Endothelial cell of hepatic sinusoid (primary cell): Measurements from ENCODE around the gene PRAMEF4.
"Not testable (repeated sequence)": the region's sequence is repeated elsewhere in the genome, so short reads cannot be mapped to it uniquely, and the experiment has no call there.

Experiments
- in situ Hi-C: cut with HindIII; loops from 2 replicates; pipeline ENCODE4 v1.10.0; 2017; ENCODE audit warnings: low sequenced_read_pairs

Gene PRAMEF4

GRCh38 chr1:12886101-12886500 lies at the start of gene PRAMEF4:
PRAMEF4 (minus strand) TSS chr1:12886201; CDS start chr1:12883394, 2,807 bp downstream.
- in situ Hi-C loops = not testable (repeated sequence)

- in situ Hi-C loops = not testable (repeated sequence)
Observed at GRCh38 chr1:12924368-12924767, 38.4 kb upstream of the PRAMEF4 start.

- in situ Hi-C loops = not testable (repeated sequence)
Observed at GRCh38 chr1:12921749-12922148, 35.7 kb upstream of the PRAMEF4 start.

GRCh38 chr1:12916310-12916709 lies 30.3 kb upstream of the PRAMEF4 start, which contains the start of gene PRAMEF7:
PRAMEF7 (plus strand) TSS chr1:12916610; CDS start chr1:12917693, 1,083 bp downstream.
- in situ Hi-C loops = not testable (repeated sequence)

GRCh38 chr1:12903793-12904572 lies 18.0 kb upstream of the PRAMEF4 start:
- in situ Hi-C loops = not testable (repeated sequence)

GRCh38 chr1:12899186-12899585 lies 13.2 kb upstream of the PRAMEF4 start:
- in situ Hi-C loops = not testable (repeated sequence)

- in situ Hi-C loops = not testable (repeated sequence)
Observed at GRCh38 chr1:12898170-12898569, 12.2 kb upstream of the PRAMEF4 start, which contains the start of gene PRAMEF10. PRAMEF10 (minus strand) TSS chr1:12898270; CDS start chr1:12895847, 2,423 bp downstream.

- in situ Hi-C loops = not testable (repeated sequence)
Observed at GRCh38 chr1:12878453-12878852, 7.5 kb downstream of the PRAMEF4 start.

GRCh38 chr1:12863131-12863880 lies 22.7 kb downstream of the PRAMEF4 start:
- in situ Hi-C loops = not testable (repeated sequence)

- in situ Hi-C loops = not testable (repeated sequence)
Observed at GRCh38 chr1:12856786-12857185, 29.2 kb downstream of the PRAMEF4 start, which contains the start of gene PRAMEF2. PRAMEF2 (plus strand) TSS chr1:12857086; CDS start chr1:12859010, 1,924 bp downstream.

- in situ Hi-C loops = no loop called here
Observed at GRCh38 chr1:12851779-12852178, 34.2 kb downstream of the PRAMEF4 start.

- in situ Hi-C loops = not testable (repeated sequence)
Observed at GRCh38 chr1:12848620-12849019, 37.4 kb downstream of the PRAMEF4 start, which contains the start of gene HNRNPCL1. HNRNPCL1 (minus strand) TSS chr1:12848720; CDS start chr1:12848289, 431 bp downstream.

GRCh38 chr1:12833251-12833650 lies 52.8 kb downstream of the PRAMEF4 start:
- in situ Hi-C loops = not testable (repeated sequence)

GRCh38 chr1:12831310-12831709 lies 54.7 kb downstream of the PRAMEF4 start, which contains the start of gene PRAMEF11:
PRAMEF11 (minus strand) TSS chr1:12831410; CDS start chr1:12828789, 2,621 bp downstream.
- in situ Hi-C loops = not testable (repeated sequence)
